GM18867 (cell line): Measurements from ENCODE around the gene CMIP.

Source experiments
- ATAC-seq: cut with Tn5 transposase; IDR thresholded peaks from one replicate; pipeline ENCODE4 v1.9.1; 2021; ENCODE audit warnings: mild to moderate bottlenecking, moderate library complexity; ENCODE audit not compliant: unreplicated experiment

The CMIP gene

GRCh38 chr16:81755915-81756614 is 311.5 kb downstream of the CMIP start:
- no peak for ATAC-seq

- ATAC-seq, result no peak
These were observed 312.2 kb downstream of the CMIP start for GRCh38 chr16:81756615-81757356.

- no peak for ATAC-seq
These were observed 313.8 kb downstream of the CMIP start for GRCh38 chr16:81758376-81758775.
